Ascending aorta (tissue), 2 donors: ENCODE data around the gene ADAD2. TPM values are rescaled to one million over a fixed set of nuclear protein-coding genes. Genes with fewer than 3 reads are reported as not detected.

Experiments used
- DNase-seq, 2 donors: peaks; one replicate each; pipeline ENCODE4 v3.0.0-alpha.2; 2019; ENCODE audit warnings: low spot score in 2 of 2
- H3K27ac ChIP-seq, 2 donors: fragments of 200-600 bp; sonication (generic); one replicate each; pipeline ENCODE4 v1.5.1; 2016 to 2017; ENCODE audit warnings: mild to moderate bottlenecking in 1 of 2
- H3K27me3 ChIP-seq: fragments of 200-600 bp; sonication (generic); one replicate; pipeline ENCODE4 v1.5.1; 2017
- H3K36me3 ChIP-seq, 2 donors: fragments of 200-600 bp; sonication (generic); one replicate each; pipeline ENCODE4 v1.5.1; 2016
- H3K4me1 ChIP-seq, 2 donors: fragments of 200-600 bp; sonication (generic); one replicate each; pipeline ENCODE4 v1.5.1; 2016 to 2017; ENCODE audit warnings: mild to moderate bottlenecking in 1 of 2
- H3K4me3 ChIP-seq, 2 donors: fragments of 200-600 bp; sonication (generic); one replicate each; pipeline ENCODE4 v1.5.1; 2016 to 2017; ENCODE audit warnings: mild to moderate bottlenecking in 1 of 2
- H3K9me3 ChIP-seq, 2 donors: fragments of 200-600 bp; sonication (generic); one replicate each; pipeline ENCODE4 v1.5.1; 2016
- CTCF ChIP-seq, 3 experiments: fragments of 200-600 bp in 2 of 3; fragments of 450-650 bp in 1 of 3; sonication (generic) in 2 of 3; IDR thresholded peaks; one replicate each; pipeline ENCODE4 v1.5.1; 2016 to 2019; ENCODE audit warnings: antibody characterized with exemption in 3 of 3, mild to moderate bottlenecking in 1 of 3, moderate library complexity in 1 of 3
- intact Hi-C: fragments of 100-400 bp; cut with DNase I; formaldehyde crosslinking; loops from one replicate; pipeline ENCODE4 v1.15.1; 2023
- total RNA-seq: library from RNA; depleted of rRNA; stranded (reverse); fragments of >200 nt; gene quantifications from one replicate; pipeline ENCODE4 v1.1.0, GENCODE V29; 2016

ADAD2 gene
- total RNA-seq, 1 donor from 2014 or later = not detected

- H3K36me3 ChIP-seq = no peaks in the 10 kb centered on the region
- H3K27ac ChIP-seq = no peak overlapping the region
- no peak for DNase-seq
- intact Hi-C loops = no loop called here
- no peaks in the 10 kb centered on the region for H3K4me1 ChIP-seq
- H3K27me3 ChIP-seq = no peaks in the 10 kb centered on the region
- TF ChIP-seq CTCF (IDR thresholded peaks at IDR 0.05) = no peak
- H3K4me3 ChIP-seq = no peak overlapping the region
- H3K9me3 ChIP-seq = no peaks in the 10 kb centered on the region
Measured at GRCh38 chr16:84239141-84239769, 48.3 kb downstream of the ADAD2 start.

- DNase-seq = no peak
- no peaks in the 10 kb centered on the region for H3K9me3 ChIP-seq
- H3K27ac ChIP-seq = no peak within 1 kb of the TSS
- H3K4me1 ChIP-seq = no peaks in the 10 kb centered on the region
- intact Hi-C loops = no loop called here
- TF ChIP-seq CTCF (IDR thresholded peaks at IDR 0.05) = no peak
- H3K27me3 ChIP-seq = no peaks in the 10 kb centered on the region
- no peaks in the 10 kb centered on the region for H3K36me3 ChIP-seq
- H3K4me3 ChIP-seq = no peak within 1 kb of the TSS
Measured at GRCh38 chr16:84239909-84240308, 49.0 kb downstream of the ADAD2 start, which contains the start of gene KCNG4. Gene KCNG4 (minus strand): TSS chr16:84240012. CDS start chr16:84237485, 2,527 bp downstream.

- TF ChIP-seq CTCF (IDR thresholded peaks at IDR 0.05) = no peak
Measured at GRCh38 chr16:84240455-84240854, 49.5 kb downstream of the ADAD2 start.

GRCh38 chr16:84241778-84242177 is 50.8 kb downstream of the ADAD2 start:
- no peak for TF ChIP-seq CTCF (IDR thresholded peaks at IDR 0.05)
- no peak overlapping the region for H3K4me3 ChIP-seq
- intact Hi-C loops = no loop called here
- H3K27ac ChIP-seq = no peak overlapping the region
- H3K27me3 ChIP-seq = no peaks in the 10 kb centered on the region
- H3K36me3 ChIP-seq = no peaks in the 10 kb centered on the region
- H3K4me1 ChIP-seq = no peaks in the 10 kb centered on the region
- H3K9me3 ChIP-seq = no peaks in the 10 kb centered on the region
- DNase-seq = no peak

More at GRCh38 chr16:84240455-84240854, 49.5 kb downstream of the ADAD2 start:
- DNase-seq = no peak
- intact Hi-C loops = no loop called here
- H3K4me1 ChIP-seq = no peaks in the 10 kb centered on the region
- no peaks in the 10 kb centered on the region for H3K9me3 ChIP-seq
- H3K36me3 ChIP-seq = no peaks in the 10 kb centered on the region
- no peak overlapping the region for H3K27ac ChIP-seq
- H3K4me3 ChIP-seq = no peak overlapping the region
- H3K27me3 ChIP-seq = no peaks in the 10 kb centered on the region

- intact Hi-C loops = no loop called here
- no peaks in the 10 kb centered on the region for H3K27me3 ChIP-seq
Measured at GRCh38 chr16:84242839-84243238, 51.9 kb downstream of the ADAD2 start.

More at GRCh38 chr16:84242839-84243238, 51.9 kb downstream of the ADAD2 start:
- Histone ChIP-seq H3K27ac (no peak overlapping the region), H3K36me3 (no peaks in the 10 kb centered on the region), H3K9me3 (no peaks in the 10 kb centered on the region), H3K4me1 (no peaks in the 10 kb centered on the region), H3K4me3 (no peak overlapping the region)
- no peak for DNase-seq
- TF ChIP-seq CTCF (IDR thresholded peaks at IDR 0.05) = no peak
